Stimulated activated CD8-positive, alpha-beta memory T cell treated with anti-CD3 and anti-CD28 coated beads, Interleukin-12 subunit alpha, Interleukin-12 subunit beta, amount 100 ng/mL, for 1 hour (primary cell): Measurements from ENCODE around the gene RNF227.
"Not testable (repeated sequence)": the region's sequence is repeated elsewhere in the genome, so short reads cannot be mapped to it uniquely, and the experiment has no call there.

Experiments used
- DNase-seq: peaks from one replicate; pipeline ENCODE4 v3.0.0-alpha.2; 2020; ENCODE audit warnings: low read depth

RNF227 gene

GRCh38 chr17:7915611-7916384 lies at the start of gene RNF227:
TSS of gene RNF227 (minus strand) at chr17:7916289. CDS start at chr17:7916195, 94 bp downstream.
- peak; percentile 60 for DNase-seq

DNA sequence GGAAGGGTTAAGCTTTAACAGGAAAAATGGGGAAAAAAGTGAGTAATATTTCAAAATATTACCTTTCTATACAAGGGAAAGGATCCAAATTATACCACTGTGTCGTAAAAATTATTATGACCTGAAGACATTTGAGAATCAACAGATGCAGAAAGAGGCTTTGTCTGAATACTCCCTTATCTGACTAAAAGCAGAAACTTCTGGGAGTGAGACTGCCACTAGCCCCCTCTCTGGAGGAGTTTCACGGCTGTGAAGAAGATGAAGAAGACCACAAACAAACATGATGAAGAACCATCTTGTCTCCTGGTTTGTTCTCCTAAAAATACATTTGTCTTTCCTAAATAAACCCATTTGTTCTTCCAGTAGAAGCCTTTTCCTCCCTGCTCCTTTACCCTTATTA lies 45.3 kb upstream of the RNF227 start:
- no peak for DNase-seq

DNA sequence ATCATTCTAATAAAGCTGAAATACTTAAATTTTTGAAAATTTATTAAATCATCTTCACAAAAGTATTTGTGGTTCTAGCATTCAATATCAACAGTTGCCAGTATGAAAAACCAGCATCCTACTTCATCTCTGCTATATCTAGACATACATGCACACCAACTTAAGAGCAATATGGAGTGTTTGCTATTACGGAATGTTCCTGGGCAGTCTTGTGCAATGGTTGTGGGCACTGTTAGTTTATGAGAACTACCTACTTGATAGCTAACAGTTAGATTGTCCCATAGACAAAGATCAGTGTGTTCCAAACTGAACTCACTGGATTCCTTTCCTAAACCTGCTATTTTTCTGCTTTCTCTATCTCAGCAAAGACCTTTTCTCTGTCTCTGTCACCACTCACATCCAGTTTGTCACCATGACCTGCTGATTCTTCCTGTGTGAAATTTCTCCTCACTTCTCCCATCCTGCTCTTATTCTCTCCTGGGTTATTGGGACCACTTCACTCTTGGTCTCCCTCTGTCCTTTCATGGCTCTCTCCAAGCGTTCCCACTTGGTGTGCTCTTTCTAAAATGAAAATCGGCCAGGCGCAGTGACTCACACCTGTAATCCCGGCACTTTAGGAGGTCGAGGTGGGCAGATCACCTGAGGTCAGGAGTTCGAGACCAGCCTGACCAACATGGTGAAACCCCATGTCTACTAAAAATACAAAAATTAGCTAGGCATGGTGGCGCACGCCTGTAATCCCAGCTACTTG lies 43.6 kb upstream of the RNF227 start:
- DNase-seq, result no peak

GRCh38 chr17:7956228-7956965 lies 40.3 kb upstream of the RNF227 start:
- no peak for DNase-seq

DNA sequence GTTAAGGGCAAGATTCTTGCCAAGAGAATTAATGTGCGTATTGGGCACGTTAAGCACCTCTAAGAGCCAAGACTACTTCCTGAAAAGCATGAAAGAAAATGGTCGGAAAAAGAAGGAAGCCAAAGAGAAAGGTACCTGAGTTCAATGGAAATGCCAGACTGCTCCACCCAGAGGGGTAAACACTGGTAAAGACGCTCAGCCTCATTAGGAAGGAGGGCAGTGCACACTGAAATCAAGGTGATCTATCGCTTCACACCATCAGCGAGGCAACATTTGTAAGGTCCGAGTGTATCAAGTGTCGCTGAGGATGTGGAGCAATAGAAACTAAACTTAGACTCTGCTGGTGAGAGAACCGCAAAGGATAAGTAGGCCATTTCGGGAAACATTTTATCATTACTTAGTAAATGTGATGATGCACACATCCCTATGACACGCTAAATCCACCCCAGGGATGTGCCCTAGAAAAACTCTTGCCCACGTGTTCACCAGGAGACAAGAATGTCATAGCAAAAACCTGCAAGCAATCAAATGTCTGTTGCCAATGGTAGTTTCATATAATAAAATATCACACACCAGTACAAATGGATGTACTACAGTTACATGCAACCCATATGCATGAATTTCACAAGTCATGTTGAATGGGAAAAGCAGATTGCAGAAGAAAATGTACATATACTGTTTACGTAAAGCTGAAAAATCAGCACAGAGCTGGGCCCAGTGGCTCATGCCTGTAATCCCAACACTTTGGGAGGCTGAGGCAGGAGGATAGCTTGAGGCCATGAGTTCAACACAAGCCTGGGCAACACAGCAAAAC lies 39.5 kb upstream of the RNF227 start:
- DNase-seq, result no peak

DNA sequence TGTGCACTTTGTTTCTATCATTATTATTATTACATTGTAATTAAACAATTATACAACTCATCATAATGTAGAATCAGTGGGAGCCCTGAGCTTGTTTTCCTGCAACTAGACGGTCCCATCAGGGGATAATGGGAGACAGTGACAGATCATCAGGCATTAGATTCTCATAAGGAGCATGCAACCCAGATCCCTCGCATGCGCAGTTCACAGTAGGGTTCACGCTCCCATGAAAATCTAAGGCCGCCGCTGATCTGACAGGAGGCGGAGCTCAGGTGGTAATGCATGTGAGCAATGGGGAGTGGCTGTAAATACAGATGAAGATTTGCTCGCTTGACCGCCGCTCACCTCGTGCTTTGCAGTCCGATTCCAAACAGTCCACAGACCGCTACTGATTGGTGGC lies 37.2 kb upstream of the RNF227 start:
- not testable (repeated sequence) for DNase-seq

DNA sequence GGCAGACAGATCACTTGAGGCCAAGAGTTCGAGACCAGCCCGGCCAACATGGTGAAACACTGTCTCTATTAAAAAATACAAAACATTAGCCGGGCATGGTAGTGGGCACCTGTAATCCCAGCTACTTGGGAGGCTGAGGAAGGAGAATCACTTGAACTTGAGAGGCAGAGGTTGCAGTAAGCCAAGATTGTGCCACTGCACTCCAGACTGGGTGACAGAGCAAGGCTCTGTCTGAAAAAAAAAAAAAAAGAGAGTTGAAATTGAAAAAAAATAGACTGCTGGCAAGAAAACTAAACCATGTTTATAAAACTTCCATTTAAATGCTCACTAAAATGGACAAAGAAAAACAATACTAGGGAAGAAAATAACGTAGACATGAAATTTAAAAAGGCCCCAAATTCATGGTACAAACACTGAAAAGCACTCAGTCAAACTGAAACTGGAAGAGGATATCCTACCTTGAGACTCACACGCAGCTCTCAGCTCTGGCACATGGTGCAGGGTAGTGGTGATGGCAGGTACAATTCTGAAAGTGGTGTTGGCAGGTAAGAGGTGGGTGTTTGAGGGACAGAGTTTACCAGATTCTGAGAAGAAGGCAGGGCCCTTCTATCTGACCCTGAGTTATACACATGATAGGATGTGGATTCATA lies 35.2 kb upstream of the RNF227 start:
- no peak for DNase-seq

DNA sequence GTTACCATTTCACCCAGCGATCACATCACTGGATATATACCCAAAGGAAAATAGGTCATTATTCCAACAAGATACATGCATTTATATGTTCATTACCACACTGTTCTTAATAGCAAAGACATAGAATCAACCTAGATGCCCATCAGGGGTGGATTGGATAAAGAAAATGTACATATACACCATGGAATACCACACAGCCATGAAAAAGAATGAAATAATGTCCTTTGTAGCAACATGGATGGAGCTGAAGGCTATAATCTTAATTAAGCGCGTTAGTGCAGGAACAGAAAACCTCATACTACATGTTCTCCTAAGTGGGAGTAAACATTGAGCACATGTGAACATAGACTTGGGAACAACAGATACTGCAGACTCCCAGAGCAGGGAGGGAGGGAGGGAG lies 34.5 kb upstream of the RNF227 start:
- DNase-seq, result no peak

- no peak for DNase-seq
These were observed 31.6 kb upstream of the RNF227 start for GRCh38 chr17:7947651-7948050.

DNA sequence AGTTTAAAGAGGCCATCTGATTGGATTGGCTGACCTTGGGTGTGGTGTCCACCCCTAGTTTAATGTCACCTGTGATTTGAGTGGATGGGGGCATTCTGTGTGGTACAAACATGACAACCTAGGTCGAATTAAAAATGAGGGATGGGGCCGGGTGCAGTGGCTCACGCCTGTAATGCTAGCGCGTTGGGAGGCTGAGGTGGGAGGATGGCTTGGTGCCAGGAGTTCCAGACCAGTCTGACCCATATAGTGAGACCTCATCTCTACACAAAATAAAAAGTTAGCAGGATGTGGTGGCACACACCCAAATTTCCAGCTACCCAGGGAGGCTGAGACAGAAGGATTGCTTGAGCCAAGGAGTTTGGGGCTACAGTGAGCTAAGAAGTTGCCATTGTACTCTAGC lies 30.4 kb upstream of the RNF227 start:
- DNase-seq, result no peak

DNA sequence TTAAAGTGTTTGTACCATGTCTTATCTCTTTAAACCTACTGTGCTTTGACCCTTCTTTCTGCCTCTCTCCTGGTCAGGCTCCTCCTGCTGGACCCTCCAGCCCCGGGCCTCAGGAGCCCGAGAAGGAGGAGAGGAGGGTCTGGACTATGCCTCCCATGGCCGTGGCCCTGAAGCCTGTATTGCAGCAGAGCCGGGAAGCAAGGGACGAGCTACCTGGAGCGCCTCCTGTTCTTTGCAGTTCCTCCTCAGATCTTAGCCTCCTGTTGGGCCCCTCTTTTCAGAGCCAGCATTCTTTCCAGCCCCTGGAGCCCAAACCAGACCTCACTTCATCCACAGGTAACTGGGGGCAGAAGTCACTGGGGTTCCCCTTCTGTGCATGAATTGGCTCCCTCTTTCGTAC lies 29.6 kb upstream of the RNF227 start:
- DNase-seq, result no peak

DNA sequence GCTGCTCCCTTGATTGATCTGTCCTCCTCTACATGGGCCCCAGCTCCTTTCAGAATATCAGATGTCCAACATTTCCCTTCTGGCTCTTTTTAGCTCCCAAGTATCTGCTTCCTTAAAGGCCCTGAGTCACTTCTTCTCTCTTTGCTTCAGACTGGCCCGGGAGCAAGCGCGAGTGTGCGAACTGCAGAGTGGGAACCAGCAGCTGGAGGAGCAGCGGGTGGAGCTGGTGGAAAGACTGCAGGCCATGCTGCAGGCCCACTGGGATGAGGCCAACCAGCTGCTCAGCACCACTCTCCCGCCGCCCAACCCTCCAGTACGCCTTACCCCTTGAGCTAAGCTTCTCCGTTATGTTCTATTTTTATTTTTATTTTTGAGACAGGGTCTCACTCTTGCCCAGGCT lies 28.2 kb upstream of the RNF227 start:
- no peak for DNase-seq

DNA sequence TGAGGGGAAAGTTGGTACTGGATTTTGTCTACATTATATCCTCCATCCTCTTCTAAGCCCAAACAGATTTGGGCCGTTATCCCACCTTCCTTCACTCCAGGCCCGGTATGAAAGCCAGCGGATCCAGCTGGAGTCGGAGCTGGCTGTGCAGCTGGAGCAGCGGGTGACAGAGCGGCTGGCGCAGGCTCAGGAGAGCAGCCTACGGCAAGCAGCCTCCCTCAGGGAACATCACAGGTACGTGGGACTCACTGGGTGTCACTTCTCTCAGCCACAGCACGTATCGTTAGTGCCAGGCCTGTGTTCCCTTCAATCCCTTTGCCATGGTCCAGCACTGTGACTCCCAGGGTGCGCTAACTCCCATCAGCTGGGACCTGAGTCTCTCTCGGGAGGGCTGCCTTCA lies 27.2 kb upstream of the RNF227 start:
- DNase-seq, result no peak

GRCh38 chr17:7940743-7941142 lies 24.7 kb upstream of the RNF227 start:
- DNase-seq, result no peak

GRCh38 chr17:7940034-7940433 lies 23.9 kb upstream of the RNF227 start:
- DNase-seq, result no peak

DNA sequence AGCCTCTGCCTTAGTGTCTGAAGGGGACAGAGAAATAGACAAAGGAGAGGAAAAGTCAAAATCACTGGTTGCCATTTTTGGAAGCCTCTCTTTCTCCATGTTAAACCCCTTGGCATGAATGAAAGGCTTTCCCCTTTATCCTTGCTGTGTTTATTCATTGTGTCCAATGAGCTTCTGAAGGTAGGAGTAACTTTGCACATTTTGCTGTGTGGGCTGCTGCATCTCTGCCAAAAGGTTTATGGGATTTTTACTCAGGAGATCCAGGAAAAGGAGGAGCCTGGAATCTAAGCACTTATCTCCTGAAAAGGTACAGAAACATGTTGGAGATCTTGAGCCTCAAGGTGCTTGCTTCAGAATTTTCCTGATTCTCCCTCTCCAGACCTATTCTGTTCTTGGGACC lies 19.8 kb upstream of the RNF227 start:
- no peak for DNase-seq

DNA sequence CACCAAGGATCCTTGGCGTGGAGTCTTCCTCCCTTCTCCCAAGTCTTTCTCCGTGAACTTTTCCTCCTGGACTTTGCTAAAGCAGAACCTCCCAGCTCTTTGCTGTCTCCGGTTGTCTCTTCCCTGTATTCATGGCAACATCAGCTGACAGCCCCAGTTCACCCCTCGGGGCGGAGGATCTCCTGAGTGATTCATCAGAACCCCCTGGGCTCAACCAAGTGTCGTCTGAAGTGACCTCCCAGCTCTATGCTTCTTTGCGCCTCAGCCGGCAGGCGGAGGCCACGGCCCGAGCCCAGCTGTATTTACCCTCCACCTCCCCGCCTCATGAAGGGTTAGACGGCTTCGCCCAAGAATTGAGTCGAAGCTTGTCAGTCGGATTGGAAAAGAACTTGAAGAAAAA lies 16.9 kb upstream of the RNF227 start:
- DNase-seq, result no peak

DNA sequence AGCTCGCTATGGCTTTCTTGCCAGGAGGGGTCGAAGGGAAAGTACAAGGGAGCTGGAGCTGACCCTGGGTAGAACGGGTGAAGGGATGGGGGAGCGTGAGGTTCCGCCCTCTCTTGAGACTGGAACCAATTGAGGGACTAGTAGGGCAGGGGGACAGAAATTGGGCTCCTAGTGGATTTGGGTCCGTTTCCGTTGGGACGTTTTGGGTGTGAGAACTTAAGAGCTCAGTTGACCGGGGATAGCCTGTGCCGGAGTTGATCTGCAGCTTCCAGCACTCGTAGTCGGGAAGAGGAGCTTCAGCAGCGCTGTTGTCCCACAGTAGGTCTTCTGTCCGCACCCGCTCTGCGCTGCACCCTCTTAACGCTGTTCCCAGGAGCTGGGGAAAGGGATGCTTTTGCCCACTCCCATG lies 16.4 kb upstream of the RNF227 start:
- no peak for DNase-seq

DNA sequence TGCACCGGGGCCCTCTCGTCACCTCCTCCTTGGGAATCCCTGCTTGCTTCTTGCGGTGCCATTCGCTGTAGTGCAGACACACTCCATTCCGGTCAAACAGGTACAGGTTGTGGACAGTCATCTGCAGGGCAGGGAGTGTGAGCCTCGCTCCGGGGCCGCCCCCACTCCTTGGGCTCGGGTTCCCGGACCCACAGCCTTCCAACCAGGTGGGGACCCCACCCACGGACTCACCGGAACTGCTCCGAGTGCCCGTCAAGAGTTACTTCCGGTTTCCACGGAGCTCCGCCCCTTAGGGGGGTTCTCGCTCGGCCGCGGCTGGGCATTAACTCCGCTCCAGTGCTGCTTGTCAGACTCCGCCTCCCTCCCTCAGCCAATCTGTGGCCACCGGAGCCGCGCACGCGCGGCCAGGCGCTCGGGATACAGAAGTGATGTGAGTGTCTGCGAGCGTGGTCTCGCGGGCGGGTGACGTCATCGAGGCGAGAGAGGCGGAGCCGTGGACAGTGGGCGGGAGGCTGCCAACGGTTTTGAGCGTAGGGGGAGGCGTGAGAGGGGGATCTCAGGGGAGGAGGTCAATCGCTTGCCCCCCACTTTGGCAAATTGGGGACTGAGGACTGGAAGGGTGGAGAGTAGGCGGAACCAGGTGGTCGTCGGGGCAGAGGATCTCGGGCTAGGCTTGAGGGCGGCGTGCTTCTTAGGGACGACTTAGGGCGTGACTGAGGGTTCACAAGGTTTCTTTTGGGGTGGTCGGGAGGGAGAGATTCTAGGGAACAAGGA lies 15.8 kb upstream of the RNF227 start, which contains the start of the genes CNTROB and TRAPPC1:
TSS of gene CNTROB (plus strand) at position 498 of the 774 bp plus-strand sequence. CDS start 874 bp downstream, outside the sequence.
TSS of gene TRAPPC1 (minus strand) at position 238 of the 774 bp plus-strand sequence. CDS start at position 121, 117 bp downstream.
- peak; percentile 99 for DNase-seq
